ENCODE measurements around the gene RGMB.

Gene RGMB

DNA sequence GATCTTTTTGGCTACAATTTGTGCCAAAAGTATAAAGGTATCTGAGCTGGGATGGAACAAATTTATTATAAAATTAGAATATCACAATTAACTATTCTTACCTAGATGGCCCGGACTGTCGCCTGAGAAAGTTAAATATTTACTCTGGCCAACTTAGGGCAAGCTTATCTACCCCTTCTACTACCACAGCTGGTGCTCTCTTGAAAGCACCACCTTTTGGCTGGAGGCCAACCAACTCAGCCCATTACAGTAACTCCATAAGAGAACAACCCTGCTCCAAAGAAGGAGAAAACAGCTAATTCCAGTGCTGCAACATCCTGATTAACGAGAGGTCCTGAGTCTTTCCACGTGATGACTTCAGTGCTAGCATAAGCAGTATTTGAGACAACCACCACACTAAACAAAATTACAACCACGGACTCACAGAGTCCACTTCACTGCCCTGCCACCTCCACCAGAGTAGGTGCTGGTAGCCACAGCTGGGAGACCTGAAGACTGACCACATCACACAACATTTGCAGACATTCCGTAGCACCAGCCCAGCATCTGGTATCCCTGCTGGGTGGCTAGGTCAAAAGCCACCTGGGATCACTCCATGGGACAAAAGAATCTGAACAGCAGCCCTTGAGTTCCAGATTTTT is 43.2 kb downstream of the RGMB start:
- no peaks in the 10 kb centered on the region for H3K4me1 ChIP-seq (ENCODE audit: low read length)
- no peak for TF ChIP-seq EZH2 (optimal IDR thresholded peaks at IDR 0.05; ENCODE audit: low read depth, low read length)
- no peak for TF ChIP-seq EZH2phosphoT487 (IDR thresholded peaks at IDR 0.05; ENCODE audit: low read length)
- TF ChIP-seq, protein P1, sequence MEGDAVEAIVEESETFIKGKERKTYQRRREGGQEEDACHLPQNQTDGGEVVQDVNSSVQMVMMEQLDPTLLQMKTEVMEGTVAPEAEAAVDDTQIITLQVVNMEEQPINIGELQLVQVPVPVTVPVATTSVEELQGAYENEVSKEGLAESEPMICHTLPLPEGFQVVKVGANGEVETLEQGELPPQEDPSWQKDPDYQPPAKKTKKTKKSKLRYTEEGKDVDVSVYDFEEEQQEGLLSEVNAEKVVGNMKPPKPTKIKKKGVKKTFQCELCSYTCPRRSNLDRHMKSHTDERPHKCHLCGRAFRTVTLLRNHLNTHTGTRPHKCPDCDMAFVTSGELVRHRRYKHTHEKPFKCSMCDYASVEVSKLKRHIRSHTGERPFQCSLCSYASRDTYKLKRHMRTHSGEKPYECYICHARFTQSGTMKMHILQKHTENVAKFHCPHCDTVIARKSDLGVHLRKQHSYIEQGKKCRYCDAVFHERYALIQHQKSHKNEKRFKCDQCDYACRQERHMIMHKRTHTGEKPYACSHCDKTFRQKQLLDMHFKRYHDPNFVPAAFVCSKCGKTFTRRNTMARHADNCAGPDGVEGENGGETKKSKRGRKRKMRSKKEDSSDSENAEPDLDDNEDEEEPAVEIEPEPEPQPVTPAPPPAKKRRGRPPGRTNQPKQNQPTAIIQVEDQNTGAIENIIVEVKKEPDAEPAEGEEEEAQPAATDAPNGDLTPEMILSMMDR (IDR thresholded peaks at IDR 0.05; ENCODE audit: low read length), result no peak
- H3K4me2 ChIP-seq (ENCODE audit: low read depth, low read length), result no peak overlapping the region
- no peaks in the 10 kb centered on the region for H3F3A ChIP-seq (ENCODE audit: insufficient read depth, low read length)
- no peaks in the 10 kb centered on the region for H3K9me3 ChIP-seq (replicated peaks; ENCODE audit: insufficient read depth, low read length)
- no peaks in the 10 kb centered on the region for H4K20me1 ChIP-seq (ENCODE audit: insufficient read depth, low read length)
- H2AFZ ChIP-seq (ENCODE audit: low read length), result no peak overlapping the region
- no peaks in the 10 kb centered on the region for H3K79me2 ChIP-seq (ENCODE audit: low read length)
- H3K27me3 ChIP-seq (replicated peaks; ENCODE audit: insufficient read depth, low read length), result no peaks in the 10 kb centered on the region
- H3K9ac ChIP-seq (ENCODE audit: low read length), result no peak overlapping the region
- no peak overlapping the region for H3K4me3 ChIP-seq (ENCODE audit: low read length)
- H3K27ac ChIP-seq (ENCODE audit: low read length), result no peak overlapping the region
- no peaks in the 10 kb centered on the region for H3K9me2 ChIP-seq (replicated peaks; ENCODE audit: insufficient read depth, low read length)
- no peak for DNase-seq
- no peaks in the 10 kb centered on the region for H3K36me3 ChIP-seq (replicated peaks; ENCODE audit: insufficient read depth, low read length)

DNA sequence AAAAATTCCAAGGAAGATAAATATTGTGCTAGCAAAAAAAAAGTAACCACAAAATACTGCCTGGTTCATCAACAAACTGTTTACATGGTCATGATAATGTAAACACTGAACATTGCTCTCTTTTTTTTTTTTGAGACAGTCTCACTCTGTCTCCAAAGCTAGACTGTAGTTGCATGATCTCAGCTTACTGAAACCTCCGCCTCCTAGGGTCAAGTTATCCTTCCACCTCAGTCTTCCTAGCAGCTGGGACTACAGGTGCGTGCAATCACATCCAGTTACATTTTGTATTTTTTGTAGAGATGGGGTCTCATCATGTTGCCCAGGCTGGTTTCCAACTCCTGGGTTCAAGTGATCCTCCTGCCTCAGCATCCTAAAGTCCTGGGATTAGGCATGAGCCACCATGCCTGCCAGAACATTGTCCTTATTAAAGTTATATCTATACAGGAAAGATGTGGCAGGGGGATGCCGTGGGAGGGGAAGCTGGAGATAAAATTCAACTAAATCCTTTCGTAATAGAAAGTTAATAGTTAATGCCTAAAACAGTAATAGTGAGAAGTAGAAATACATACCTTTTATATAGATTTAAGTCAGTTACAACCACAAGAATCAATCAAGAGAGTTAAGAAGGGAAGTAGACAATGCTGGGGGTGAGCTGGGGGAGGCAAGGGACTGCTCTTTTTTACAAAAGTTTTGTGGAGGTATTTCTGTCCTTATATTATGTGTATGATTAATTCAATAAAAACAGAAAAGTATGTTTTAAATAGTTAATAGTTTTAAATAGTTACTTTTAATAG is 52.3 kb downstream of the RGMB start:
- Histone ChIP-seq H3F3A (ENCODE audit: insufficient read depth, low read length) (no peaks in the 10 kb centered on the region), H3K4me2 (ENCODE audit: low read depth, low read length) (no peak overlapping the region), H4K20me1 (ENCODE audit: insufficient read depth, low read length) (no peaks in the 10 kb centered on the region), H3K27ac (ENCODE audit: low read length) (no peak overlapping the region), H3K27me3 (replicated peaks; ENCODE audit: insufficient read depth, low read length) (no peaks in the 10 kb centered on the region), H3K9me2 (replicated peaks; ENCODE audit: insufficient read depth, low read length) (no peaks in the 10 kb centered on the region), H3K9me3 (replicated peaks; ENCODE audit: insufficient read depth, low read length) (no peaks in the 10 kb centered on the region), H3K79me2 (ENCODE audit: low read length) (no peaks in the 10 kb centered on the region), H2AFZ (ENCODE audit: low read length) (no peak overlapping the region), H3K4me3 (ENCODE audit: low read length) (no peak overlapping the region), H3K36me3 (replicated peaks; ENCODE audit: insufficient read depth, low read length) (no peaks in the 10 kb centered on the region), H3K9ac (ENCODE audit: low read length) (no peak overlapping the region), H3K4me1 (ENCODE audit: low read length) (no peaks in the 10 kb centered on the region)
- no peak for DNase-seq
- TF ChIP-seq EZH2 (optimal IDR thresholded peaks at IDR 0.05; ENCODE audit: low read depth, low read length), result no peak
- no peak for TF ChIP-seq EZH2phosphoT487 (IDR thresholded peaks at IDR 0.05; ENCODE audit: low read length)

DNA sequence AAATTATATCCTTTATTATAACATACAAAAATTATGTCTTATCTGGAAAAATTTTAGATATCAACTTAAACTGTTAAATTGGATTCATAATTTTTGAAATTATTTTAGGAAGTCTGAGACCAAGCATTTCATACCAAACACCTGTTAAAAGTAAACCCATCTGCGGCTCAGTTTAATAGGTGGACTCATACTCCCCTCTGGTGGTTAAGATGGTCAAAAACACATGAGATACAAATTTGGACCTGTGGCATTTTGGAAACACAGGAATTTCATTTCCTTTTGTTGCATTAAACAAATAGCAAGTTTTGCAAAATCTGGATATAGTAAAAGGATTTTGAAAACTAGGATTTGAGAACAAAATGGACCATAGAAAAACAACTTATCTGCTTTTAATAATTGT is 53.7 kb downstream of the RGMB start:
- H3K9me3 ChIP-seq (replicated peaks; ENCODE audit: insufficient read depth, low read length), result no peaks in the 10 kb centered on the region
- no peak overlapping the region for H3K27ac ChIP-seq (ENCODE audit: low read length)
- no peaks in the 10 kb centered on the region for H4K20me1 ChIP-seq (ENCODE audit: insufficient read depth, low read length)
- no peaks in the 10 kb centered on the region for H3K4me1 ChIP-seq (ENCODE audit: low read length)
- H3K9me2 ChIP-seq (replicated peaks; ENCODE audit: insufficient read depth, low read length), result no peaks in the 10 kb centered on the region
- H3K4me2 ChIP-seq (ENCODE audit: low read depth, low read length), result no peak overlapping the region
- H2AFZ ChIP-seq (ENCODE audit: low read length), result no peak overlapping the region
- H3K79me2 ChIP-seq (ENCODE audit: low read length), result no peaks in the 10 kb centered on the region
- H3K36me3 ChIP-seq (replicated peaks; ENCODE audit: insufficient read depth, low read length), result no peaks in the 10 kb centered on the region
- H3K4me3 ChIP-seq (ENCODE audit: low read length), result no peak overlapping the region
- no peak for TF ChIP-seq EZH2 (optimal IDR thresholded peaks at IDR 0.05; ENCODE audit: low read depth, low read length)
- no peak for TF ChIP-seq EZH2phosphoT487 (IDR thresholded peaks at IDR 0.05; ENCODE audit: low read length)
- TF ChIP-seq, protein P1 (IDR thresholded peaks at IDR 0.05; ENCODE audit: low read length), result peak; percentile 38
- H3K27me3 ChIP-seq (replicated peaks; ENCODE audit: insufficient read depth, low read length), result no peaks in the 10 kb centered on the region
- DNase-seq, result peak; percentile 15
- H3F3A ChIP-seq (ENCODE audit: insufficient read depth, low read length), result no peaks in the 10 kb centered on the region
- no peak overlapping the region for H3K9ac ChIP-seq (ENCODE audit: low read length)

Data from MM.1S (cell line).